ENCODE results near the gene CFAP74. TPM values are rescaled to one million over a fixed set of nuclear protein-coding genes. Genes with fewer than 3 reads are reported as not detected.
A peak's percentile ranks its signal among the peaks of the same experiment; 100 is the strongest.
"Not testable (repeated sequence)": the region's sequence is repeated elsewhere in the genome, so short reads cannot be mapped to it uniquely, and the experiment has no call there.

The CFAP74 gene
- polyA plus RNA-seq, 1 donor = 0.76 TPM

DNA sequence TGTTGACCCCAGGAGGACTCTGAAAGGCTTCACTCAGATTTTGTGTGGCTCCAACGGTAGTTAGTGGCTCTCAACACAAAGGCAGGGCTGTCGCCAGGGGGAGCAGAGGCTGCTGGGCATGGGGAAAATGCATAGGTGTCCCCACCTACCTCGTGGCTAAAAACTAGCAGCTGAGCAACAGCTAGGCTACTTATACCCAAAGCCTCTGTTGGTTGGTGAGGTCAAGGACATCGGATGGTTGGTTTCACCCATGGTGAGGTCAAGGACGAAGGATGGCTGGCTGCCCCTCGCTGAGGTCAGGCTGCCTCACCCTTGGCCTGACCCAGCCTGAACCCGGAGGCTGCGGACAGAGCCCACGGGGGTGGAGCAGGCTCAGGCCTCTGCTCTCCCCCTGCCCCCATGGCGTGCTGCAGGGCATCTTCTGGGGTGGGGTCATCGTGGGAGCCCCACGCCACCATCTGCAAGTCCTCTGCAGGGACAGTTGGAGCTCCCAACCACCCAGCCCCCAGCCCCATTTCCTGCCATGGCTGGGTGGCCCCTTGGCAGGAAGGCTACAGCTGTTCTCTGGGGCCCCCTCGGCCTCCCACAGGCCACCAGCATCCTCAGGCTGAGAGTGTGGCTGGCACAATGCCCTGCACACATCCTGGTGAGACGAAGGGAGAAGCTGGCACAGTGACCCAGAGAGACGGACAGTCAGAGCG lies 104.2 kb downstream of the CFAP74 start:
- no peak for DNase-seq

- DNase-seq = no peak
Observed at GRCh38 chr1:1898246-1898933, 105.2 kb downstream of the CFAP74 start.

GRCh38 chr1:1895456-1896336 lies 107.9 kb downstream of the CFAP74 start:
- no peak for DNase-seq

GRCh38 chr1:1895060-1895418 lies 108.5 kb downstream of the CFAP74 start:
- DNase-seq = no peak

- no peak for DNase-seq
Observed at GRCh38 chr1:1894354-1895059, 109.1 kb downstream of the CFAP74 start.

DNA sequence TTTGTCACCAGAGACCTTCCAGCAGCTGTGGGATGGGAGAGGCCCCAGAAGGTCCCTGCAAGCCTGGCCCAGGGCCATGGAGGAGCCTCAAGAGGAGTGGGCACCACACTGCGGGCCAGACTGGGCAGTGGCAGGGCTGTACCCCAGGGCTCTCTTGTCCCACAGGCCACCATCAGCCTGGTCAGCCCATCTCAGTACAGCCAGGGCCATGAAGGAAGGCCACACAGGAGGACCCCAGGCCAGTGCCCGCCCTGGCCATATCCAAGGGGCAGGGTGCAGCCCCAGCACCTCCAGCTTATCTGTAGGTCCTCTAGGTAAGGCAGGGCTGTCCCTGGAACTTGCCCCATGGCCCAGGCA lies 109.6 kb downstream of the CFAP74 start:
- DNase-seq = no peak

DNA sequence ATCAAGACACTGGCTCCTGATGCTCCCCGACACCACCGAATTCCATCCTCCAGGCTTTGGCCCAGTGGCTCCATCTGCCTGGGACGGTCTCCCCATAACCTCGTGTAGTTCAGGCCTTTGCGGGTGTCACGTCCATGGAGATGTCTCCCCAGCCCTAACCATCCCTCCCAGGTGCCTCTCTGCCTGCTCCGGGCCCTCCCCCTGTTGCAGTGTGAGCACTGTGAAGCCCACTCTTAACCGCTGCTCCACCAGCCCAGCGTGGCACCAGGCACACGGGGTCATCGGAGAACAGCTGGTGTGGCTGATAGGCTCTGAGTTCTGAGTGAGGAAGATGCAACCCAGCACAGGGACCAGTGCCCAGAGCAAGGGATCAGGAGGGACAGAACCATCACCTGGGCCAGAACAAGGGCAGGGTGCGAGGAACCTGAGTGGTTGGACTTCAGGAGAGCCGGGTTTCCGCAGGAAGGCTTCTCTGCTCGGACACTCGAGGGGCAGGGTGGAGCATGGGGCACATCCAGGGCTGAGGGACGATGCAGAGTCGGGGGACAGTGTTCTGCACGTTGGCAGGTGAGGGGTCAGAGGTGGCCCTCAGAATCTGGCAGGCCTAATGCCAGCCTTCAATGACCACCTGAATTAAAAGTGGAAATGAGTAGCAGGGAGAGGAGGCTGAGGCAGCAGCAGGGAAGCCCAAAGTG lies 110.1 kb downstream of the CFAP74 start:
- DNase-seq = no peak

DNA sequence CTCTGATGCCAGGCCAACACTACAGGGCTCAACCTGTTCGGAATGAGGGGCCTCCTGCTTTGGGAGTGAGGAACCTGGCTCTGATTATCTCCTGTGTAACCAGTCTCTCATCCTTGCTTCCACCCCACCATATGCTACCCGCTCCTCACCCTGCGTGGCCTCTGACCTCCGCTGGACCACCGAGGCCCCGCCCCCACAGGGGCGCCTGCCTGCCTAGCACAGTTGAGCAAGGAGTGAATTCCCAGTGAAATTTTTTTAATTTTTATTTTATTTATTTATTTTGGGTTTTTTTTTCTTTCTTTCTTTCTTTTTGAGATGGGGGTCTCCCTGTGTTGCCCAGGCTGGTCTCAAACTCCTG lies 110.8 kb downstream of the CFAP74 start:
- no peak for DNase-seq

GRCh38 chr1:1892079-1892762 lies 111.4 kb downstream of the CFAP74 start:
- no peak for DNase-seq

DNA sequence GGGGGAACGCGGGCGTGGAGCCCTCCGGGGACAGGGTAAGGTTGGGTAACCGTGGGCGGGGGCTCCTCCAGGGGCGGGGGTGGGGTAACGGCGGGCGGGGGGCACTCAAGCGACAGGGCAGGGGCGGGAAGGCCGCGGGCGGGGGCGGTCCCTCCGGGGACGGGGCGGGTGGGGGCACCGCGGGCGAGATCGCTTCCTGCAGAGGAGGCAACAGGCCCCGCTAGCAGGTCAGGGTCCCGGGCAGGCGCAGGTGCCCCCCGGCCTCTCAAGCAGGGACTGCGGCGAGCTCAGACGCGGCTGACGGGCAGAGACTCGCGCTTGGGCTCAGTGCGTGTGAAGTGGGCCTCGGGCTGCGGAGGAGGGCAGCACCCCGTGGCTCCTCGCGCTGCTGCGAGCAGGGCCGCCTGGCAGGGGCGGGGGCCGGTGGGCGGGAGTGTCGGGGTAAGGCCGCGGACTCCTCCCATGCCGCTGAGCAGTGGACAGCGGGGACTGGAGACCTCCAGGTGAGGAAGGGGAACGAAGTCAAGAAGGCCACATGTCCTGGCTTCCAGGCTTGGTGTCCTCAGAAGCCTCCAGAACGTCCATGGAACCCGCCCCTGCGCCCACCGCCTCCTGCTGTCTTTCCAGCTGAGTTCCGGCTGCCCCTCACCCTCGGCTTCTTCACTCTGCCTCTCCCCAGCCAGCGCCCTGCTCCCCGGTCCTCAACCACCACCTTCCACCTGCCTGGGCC lies 112.1 kb downstream of the CFAP74 start:
- no peak for DNase-seq

DNA sequence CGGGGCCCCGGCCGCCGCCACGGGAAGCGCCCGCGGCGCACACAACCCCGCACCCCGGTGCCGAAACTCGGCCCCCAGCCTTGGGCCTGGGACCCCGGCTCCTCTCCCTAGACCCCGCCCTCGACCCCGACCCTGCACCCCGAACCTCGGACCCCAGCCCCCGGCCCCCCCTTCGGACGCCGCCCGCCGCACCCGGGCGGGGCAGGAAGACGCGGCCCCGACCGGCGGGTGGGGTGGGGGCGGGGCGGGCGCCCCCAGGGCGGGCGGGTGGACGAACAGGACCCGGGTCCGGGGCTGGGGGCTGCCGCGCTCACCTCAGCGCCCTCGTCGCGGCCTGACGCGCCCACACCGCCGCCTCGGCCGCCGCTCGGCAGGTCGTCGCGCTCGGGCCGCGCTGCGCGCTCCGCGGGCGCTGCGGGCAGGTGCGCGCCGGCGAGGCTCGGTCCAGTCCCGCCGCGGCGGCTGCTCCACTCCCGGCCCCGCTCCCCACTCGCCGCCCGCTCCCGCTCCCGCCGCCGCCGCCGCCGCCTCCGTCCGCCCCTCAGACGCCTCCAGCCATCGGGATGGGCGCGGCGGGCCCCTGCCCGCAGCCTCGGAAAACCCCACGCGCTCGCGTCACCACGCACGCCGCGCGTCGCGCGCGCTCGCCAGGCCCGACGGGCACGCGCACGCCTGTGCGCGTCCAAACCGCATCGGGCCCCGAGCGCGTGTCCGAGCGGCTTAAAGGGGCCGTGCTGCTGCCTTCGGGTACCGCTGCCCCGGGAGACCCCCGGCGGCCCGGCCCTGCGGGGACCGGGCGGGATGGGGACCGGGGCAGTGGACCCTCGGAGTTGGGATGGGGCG lies 112.9 kb downstream of the CFAP74 start, which contains the start of gene GNB1:
TSS of gene GNB1 (minus strand) at position 582 of the 843 bp plus-strand sequence. CDS start 65,634 bp downstream, outside the sequence.
- DNase-seq = peak; percentile 90

DNA sequence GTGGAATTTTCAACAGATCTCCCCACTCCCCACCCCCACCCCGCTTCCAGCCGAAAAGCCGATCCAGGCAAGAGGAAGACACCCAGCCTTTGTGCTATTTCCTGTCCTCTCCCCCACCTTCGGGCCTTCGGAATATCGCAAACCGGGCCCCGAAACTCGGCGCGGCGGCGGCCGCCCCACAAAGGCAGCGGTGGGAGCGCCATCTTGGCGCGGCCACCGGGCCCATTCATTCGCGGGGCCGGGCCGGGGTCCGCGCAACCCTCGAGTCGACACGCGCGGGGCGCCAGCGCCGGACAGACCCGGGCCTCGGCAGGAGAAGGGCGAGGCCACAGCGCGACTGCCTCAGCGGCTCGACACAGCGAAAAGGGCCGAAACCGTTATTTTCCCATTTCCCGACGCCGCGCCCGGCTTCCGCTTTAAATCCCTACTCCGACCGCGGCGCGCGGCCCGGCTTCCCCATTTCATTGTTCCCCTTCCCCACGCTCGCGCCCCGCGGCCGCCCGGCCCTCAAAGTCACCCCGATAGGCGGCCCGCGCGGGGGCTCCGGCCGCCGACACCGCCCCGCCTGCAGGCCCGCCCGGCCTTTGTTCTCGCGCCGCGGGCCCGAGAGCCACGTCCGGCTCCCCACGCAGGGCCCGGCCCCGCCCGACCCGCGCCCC lies 113.6 kb downstream of the CFAP74 start:
- no peak for DNase-seq

GRCh38 chr1:1889090-1889750 lies 114.4 kb downstream of the CFAP74 start:
- DNase-seq = no peak

DNA sequence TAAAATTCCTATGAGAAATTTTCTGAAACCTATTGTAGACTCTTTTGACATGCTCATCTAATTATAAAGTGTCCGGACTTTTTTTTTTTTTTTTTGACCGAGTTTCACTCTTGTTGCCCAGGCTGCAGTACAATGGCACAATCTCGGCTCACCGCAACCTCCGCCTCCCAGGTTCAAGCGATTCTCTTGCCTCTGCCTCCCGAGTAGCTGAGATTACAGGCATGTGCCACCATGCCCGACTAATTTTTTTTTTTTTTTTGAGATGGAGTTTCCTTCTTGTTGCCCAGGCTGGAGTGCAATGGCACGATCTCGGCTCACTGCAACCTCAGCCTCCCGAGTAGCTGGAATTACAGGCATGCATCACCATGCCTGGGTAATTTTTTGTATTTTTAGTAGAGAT lies 119.7 kb downstream of the CFAP74 start:
- not testable (repeated sequence) for DNase-seq

DNA sequence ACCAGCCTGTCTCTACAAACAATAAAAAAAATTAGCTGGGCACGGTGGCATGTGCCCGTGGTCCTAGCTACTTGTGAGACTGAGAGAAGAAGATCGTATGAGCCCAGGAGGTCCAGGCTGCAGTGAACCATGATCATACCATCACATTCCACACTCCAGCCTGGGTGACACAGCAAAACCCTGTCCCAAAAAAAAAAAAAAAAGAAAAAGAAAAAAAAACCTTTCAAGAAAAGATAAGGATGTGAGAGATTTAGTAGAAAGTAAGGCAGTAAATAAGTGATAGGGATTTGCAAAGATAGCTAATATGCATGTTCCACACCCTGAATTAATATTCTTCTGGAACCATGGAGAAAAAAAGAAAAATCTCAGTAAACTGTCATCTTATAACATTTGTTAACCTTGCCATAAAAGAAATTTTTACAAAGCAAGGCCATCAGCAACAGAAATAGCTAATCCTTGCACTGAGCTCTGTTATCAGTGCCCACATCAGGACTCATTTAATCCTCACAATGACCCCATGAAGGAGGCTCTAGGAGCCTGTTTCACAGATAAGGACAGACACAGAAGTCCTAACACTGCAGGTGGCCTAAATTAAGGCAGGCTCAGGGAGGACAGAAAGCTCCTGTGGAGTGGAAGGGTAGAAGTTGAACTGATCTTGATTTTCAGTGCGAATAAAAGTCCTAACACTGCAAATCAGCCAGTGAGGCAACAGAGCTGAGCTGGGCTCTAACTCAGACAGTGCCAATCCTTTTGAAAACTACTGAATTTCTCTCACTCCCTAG lies 120.3 kb downstream of the CFAP74 start:
- no peak for DNase-seq

DNA sequence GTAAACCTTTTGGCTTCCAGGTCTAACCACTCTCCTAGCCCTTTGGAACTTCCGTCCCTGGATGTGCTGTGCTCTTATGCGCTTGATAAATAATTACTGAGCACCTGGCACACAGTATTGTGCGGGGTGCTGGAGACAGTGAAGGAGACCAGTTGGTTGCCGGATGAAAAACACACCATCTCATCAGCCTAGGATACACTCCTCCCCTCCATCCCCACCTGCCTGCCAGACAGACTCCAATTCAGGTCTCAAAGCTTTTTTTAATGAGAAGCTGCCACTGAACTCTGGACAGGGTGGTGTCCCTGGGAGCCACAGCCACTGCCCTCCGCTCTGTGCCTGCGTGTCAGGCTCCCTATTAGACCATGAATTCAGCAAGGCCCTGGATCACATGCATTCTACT lies 121.9 kb downstream of the CFAP74 start:
- DNase-seq = no peak

DNA sequence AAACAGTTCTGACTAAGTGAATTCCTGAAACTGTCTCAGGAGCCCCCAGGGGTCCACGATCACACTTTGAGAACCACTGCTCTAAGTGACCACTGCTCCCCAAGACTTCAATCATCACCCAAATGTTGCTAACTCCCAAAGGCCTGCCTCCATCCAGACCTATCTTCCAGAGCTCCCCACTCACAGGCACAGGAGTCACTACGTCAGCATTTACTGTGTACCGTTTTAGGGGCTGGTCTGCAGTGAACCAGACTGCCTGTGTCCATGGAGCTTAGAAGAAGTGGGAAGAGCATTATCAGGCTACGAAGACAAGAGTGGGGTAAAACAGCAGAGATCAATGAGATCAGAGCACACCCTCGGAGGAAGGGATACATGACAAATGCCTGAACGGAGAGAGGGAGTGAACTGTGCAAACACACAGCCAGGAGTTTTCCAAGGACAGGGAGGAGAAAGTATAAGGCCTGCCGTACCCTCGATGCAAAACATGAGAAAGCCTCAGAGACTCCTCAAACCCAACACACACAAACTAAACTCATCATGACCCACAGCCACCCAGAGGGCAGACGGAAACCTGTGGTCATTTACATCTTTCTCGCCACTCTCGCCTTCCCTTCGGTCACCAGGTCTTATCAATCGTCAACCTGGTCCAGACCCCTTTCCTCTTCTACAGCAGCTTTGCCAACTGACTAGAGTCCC lies 122.8 kb downstream of the CFAP74 start:
- DNase-seq = no peak

Measured in left kidney (tissue), 2 donors.